Measurements from ENCODE around the gene CEBPG.
A peak's percentile ranks its signal among the peaks of the same experiment; 100 is the strongest.

The CEBPG gene

DNA sequence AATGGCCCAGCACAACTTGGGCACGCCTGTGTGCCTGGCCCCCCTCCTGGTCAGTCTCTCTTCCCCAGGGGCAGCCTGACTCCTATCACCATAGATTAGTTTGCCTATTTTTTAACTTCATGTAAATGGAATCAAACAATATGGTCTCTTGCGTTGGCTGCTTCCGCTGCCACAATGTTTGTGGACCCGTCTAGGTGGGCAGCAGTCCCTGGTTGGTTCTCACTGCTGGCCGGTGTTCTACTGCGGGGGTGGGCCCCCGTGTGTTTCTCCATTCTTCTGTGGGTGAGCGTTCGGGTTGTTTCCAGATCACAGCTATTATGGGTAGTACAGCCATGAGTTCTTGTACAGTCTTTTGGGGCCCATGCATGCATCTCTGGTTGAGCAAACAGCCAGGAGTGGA, 47.3 kb downstream of the CEBPG start:
- DNase-seq (ENCODE audit: low read depth): no peak

DNA sequence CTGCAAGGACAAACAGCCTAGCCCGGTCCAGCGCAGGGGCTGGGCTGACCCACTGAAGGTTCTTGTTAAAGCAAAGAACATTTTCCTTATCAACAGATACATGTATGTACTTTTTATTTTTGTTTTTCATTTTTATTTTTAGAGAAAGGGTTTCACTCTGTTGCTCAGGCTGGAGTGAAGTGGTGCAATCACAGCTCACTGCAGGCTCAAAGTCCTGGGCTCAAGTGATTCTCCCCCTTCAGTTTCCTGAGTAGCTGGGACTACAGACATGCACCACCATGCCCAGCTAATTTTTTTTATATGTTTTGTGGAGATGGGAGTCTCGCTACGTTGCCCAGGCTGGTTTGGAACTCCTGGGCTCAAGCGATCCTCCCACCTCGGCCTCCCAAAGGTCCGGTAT, 47.9 kb downstream of the CEBPG start:
- DNase-seq (ENCODE audit: low read depth): no peak

DNA sequence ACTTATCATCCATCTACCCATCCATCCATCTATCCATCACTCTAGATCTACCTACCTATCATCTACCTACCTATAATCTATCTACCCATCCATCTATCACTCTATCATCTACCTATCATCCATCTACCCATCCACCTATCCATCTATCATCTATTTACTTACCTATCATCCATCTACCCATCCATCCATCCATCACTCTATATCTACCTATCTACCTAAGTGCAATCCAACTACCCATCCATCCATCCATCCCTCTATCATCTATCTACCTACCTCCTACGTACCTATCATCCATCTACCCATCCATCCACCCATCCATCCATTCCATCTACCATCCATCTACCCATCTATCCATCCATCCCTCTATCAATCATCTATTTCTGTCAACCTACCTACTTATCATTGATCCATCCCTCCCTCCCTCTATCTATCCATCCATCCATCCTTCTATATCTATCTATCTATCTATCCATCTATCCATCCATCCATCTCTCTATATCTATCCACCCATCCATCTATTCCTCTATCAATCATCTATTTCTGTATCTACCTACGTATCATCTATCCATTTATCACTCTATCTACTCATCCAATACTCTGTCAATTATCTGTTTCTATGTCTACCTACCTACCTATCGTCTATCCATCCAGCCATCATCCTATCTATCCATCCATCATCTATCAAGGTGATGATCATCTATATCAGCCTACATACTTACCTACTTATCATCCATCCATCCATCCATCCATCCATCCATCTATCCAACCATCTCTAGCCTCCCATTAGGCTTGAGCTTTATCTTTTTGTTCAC, 49.1 kb downstream of the CEBPG start:
- no peak for DNase-seq (ENCODE audit: low read depth)

DNA sequence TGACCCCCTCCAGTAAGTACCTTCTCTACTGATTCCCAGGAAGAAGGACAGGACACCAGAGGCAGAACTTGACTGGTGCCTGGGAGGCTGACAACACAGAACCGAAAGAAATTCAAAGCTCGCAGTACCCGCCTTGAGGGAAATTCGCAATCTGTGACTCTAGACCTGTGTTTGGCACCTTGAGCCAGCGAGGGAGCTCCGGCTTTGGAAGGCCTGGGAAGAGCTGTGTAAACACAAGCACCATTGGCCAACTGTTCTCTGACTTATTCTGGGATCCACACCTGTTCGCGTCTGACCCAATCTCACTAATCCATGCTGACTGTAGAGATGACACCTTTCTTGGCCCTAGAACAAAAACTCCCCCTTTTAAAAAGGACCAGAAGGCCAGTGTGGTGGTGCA, 50.7 kb downstream of the CEBPG start:
- DNase-seq (ENCODE audit: low read depth): no peak

DNA sequence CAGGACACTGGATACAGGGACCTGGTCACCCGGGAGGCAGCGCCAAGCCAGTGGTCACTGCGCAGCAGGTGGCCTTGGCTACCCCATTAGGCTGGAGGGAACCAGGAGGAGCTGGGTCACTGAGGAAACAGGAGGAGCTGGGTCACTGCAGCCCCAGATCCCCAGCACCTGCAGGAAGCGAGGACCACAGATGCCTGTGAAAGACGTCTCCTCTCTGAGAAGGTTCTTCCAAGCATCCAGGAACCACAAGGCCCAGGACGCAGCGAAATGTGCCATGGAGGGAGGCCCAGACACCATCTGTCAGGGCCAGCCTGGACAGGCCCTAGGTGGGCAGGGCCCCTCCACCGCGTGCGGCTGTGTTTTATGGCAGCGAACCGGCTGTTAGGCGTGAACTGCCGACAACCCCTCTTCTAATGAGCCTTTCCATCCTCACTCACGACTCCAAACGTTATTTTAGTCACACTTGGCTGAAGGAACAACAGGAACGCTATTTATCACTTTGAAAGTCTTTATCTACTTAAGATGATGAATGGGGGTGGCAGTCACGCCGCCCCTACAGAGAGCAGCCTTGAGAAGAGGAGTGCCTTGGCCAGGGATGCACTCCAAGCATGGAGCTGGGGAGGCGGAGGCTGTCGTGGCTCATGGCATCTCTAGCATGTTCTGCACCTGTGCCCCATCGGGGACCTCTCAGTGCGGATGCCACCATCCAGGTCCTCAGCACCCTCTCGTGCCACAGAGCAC, 53.3 kb downstream of the CEBPG start:
- no peak for DNase-seq (ENCODE audit: low read depth)

DNA sequence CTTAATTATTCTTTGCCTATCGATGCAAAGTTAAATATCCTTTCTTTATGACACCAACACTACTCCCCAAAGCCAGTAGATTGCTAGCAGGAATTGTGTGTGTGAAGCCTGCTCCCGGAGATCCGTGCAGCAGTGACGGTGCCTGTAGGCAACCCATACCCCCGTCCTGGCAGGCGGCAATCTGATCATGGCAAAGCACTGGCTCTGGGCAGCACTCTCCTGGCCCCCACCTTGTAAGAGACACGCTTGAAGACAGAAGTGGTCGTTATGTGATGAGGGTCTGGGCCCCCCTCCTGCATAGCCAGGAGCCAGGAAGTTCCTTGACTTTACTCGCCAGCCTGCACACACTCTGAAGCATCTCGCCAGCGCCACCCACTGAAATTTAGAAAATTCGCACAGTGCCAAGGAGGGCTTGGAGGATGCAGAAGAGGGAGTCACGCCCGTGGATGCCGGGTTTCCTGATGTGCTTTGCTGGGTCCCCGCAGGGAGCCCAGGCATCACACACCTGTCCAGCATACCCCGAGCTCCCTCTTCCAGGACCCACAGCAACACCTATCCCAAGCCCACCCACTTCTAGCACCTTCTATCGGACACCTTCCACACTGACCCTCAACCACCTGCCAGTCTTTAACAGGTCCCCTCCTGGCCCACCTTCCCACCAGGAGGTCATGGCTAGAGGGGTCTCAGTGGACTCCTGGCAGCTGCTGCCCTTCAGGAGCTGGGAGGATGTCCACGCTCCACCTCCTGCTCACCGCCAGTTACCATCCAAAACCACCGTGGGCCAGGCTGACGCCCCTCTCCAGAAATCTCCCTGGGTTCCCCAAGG, 54.5 kb downstream of the CEBPG start:
- DNase-seq (ENCODE audit: low read depth): no peak

DNA sequence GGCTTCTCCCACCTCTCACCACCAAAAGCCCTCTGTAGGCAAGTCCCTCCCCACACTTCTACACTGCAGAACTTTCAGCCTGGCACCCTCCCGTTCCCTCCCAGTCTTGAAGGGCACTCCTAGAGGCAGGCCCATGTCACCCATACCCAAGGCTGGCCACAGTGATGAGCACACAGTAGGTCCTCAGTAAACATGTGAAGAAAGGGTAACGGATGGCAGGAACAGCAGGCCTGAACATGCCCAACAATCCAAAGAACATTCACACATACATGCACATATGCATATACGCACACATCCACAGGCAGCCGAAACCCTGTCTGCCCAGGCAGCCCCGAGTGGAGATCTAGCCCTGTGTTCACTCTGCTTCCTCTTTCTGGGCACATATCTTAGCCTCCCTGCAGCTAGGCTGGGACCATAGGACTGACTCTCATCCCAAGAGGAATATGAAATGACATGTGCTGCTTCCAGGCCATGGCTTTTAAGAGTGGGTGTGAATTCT, 55.2 kb downstream of the CEBPG start:
- no peak for DNase-seq (ENCODE audit: low read depth)

DNA sequence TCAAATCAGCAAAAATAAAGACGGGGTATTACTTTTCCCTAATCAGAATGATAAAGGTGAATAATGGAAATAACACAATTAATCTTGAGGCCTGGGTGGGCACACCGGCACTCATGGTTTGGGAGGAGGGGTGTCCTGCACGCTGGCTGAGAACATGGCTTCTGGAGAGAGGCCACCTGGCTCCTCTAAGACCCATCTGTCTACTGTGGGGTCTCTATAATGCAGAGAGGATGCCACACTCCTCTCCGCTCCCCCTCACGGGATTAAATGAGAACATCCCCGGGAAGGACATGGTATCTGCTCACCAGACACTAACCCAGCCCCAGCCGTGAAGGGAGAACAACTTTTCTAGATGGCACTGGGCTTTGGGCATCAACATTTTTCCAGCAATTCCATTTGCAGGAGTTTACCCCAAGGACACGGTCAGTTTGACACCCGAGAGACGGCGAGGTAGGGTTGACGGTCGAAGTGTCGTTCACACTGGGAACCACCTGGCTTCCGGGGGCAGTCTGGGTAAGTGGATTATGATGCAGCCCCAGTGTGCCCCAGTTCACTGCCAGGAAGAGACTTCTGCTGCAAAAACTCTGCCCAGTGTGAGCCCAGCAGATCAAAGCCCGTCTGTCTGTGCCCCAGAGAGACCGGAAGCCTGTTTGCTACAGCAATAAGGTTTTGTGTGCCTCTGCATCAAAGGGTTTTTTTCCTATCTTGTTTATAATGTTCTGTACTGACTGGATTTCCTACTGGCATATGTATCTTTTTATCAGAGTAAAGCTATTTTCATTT, 56.6 kb downstream of the CEBPG start:
- no peak for DNase-seq (ENCODE audit: low read depth)

DNA sequence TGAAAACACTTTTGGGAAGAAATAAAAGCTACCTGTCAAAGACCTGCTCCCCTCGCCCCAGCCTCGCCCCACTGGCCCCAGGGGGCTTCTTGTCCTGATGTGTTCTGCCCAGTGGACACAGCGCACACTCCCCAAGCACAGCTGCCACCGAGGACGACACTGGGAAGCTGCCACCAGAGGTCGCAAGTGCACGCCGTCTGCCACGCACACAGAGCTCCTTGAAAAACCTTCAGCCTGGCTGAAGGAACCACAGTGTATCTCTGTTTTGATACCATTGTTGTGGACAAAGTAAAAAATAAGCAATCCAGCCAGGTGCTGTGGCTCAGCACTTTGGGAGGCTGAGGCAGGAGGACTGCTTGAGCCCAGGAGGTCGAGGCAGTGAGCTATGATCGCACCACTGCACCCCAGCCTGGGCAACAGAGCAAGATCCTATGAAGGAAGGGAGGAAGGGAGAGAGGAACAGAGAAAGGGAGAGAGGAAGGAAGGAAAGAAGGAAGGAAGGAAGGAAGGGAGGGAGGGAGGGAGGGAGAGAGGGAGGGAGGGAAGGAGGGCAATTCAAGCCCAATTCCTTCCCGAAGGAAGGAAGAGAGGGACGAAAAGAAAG, 57.3 kb downstream of the CEBPG start:
- DNase-seq (ENCODE audit: low read depth): peak; percentile 23

DNA sequence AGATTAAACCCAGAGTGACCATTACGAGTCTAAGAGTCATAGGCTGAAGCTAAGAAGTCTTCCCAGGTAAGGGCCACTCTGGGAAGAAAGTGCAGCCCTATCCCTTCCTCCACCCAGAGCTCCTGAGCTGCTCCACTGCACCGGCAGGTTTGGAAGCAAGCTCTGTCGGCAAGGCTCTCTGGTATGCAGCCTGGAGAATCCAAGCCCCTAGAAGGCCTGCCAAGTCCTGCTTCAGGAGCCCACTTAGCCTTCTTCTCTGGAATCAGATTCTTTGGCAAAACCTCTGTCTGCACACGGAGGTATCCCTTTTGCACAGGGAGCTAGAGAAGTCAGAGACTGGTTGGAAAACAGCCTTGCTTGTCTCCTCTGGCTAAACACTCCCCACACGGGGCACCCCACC, 58.5 kb downstream of the CEBPG start:
- no peak for DNase-seq (ENCODE audit: low read depth)

All from HS-27A (cell line).